Naive thymus-derived CD8-positive, alpha-beta T cell (primary cell): ENCODE results near the gene FMN2. TPM values are rescaled to one million over a fixed set of nuclear protein-coding genes. Genes with fewer than 3 reads are reported as not detected.

ENCODE experiments used
- ATAC-seq, 2 donors: fragments of 150-1000 bp; cut with Tn5 transposase in 1 of 2; sonication (Bioruptor Pico), chemical (Tn5 transposase) in 1 of 2; 1 replicate in 1 of 2; 2 replicates in 1 of 2; pipeline ENCODE4 v1.10.0; 2021; ENCODE audit warnings: mild to moderate bottlenecking in 2 of 2, moderate library complexity in 2 of 2
- POLR2A ChIA-PET: fragments of 350-600 bp; sonication (Branson Sonifier 250); formaldehyde crosslinking; loops from one replicate; lab custom pipeline; 2021; ENCODE audit warnings: antibody characterized with exemption; lab: Charles Lee
- DNase-seq, 10 donors: peaks; one replicate each; pipeline versions ENCODE4 v3.0.0 to v3.0.0-alpha.2; 2020 to 2022
- H3K27ac Mint-ChIP-seq, 10 donors: one replicate each; pipeline ENCODE4 v1.8.0; 2020 to 2022; ENCODE audit warnings: mild to moderate bottlenecking in 10 of 10, mixed read lengths in 10 of 10, moderate library complexity in 4 of 10, inconsistent platforms in 1 of 10
- H3K27me3 Mint-ChIP-seq, 5 donors: one replicate each; pipeline ENCODE4 v1.8.0; 2021 to 2022; ENCODE audit warnings: mixed read lengths in 5 of 5
- H3K36me3 Mint-ChIP-seq, 3 donors: one replicate each; pipeline ENCODE4 v1.8.0; 2020 to 2022; ENCODE audit warnings: mixed read lengths in 3 of 3, mild to moderate bottlenecking in 2 of 3, inconsistent platforms in 1 of 3
- H3K4me1 Mint-ChIP-seq, 4 donors: one replicate each; pipeline ENCODE4 v1.8.0; 2021 to 2022; ENCODE audit warnings: mixed read lengths in 4 of 4
- H3K4me3 Mint-ChIP-seq, 10 donors: one replicate each; pipeline ENCODE4 v1.8.0; 2020 to 2022; ENCODE audit warnings: mild to moderate bottlenecking in 10 of 10, mixed read lengths in 10 of 10, moderate library complexity in 6 of 10, inconsistent platforms in 1 of 10
- H3K9me3 Mint-ChIP-seq, 9 donors: one replicate each; pipeline ENCODE4 v1.8.0; 2020 to 2022; ENCODE audit warnings: mixed read lengths in 9 of 9, mild to moderate bottlenecking in 3 of 9, inconsistent platforms in 1 of 9, moderate library complexity in 1 of 9
- polyA plus RNA-seq, 3 donors: library from polyadenylated mRNA; unstranded; fragments of 300-500 nt; fragmentation: Illumina TruSeq; gene quantifications; one replicate each; pipeline ENCODE4 v1.2.3, GENCODE V29; 2021
- total RNA-seq, 8 experiments: library from RNA in 2 of 8; stranded (reverse) in 2 of 8; gene quantifications; one replicate each; pipeline ENCODE4 v1.2.3 and lab custom pipeline; 2021 to 2026

FMN2 gene
- total and polyA plus RNA-seq, 5 experiments from 2014 or later = not detected

- no peak for DNase-seq
- no peaks in the 10 kb centered on the region for H3K4me1 Mint-ChIP-seq
- H3K27ac Mint-ChIP-seq = no peak overlapping the region
- H3K9me3 Mint-ChIP-seq = peaks cover 0 to 5% (median 0%) of the 10 kb centered on the region in 9 donors
- POLR2A ChIA-PET = no interaction called here
- H3K27me3 Mint-ChIP-seq = peaks cover 9 to 31% (median 18%) of the 10 kb centered on the region in 5 donors
- no peak overlapping the region for H3K4me3 Mint-ChIP-seq
- ATAC-seq = no peak
- no peaks in the 10 kb centered on the region for H3K36me3 Mint-ChIP-seq
Measured at GRCh38 chr1:240100371-240100934, 8.8 kb downstream of the FMN2 start.

GRCh38 chr1:240101306-240101705 lies 9.6 kb downstream of the FMN2 start:
- no peaks in the 10 kb centered on the region for H3K4me1 Mint-ChIP-seq
- ATAC-seq (no peak), DNase-seq (no peak)
- no peak overlapping the region for H3K27ac Mint-ChIP-seq
- peaks cover 11 to 22% (median 16%) of the 10 kb centered on the region in 5 donors for H3K27me3 Mint-ChIP-seq
- POLR2A ChIA-PET = no interaction called here
- H3K9me3 Mint-ChIP-seq = peaks cover 0 to 5% (median 0%) of the 10 kb centered on the region in 9 donors
- H3K36me3 Mint-ChIP-seq = no peaks in the 10 kb centered on the region
- no peak overlapping the region for H3K4me3 Mint-ChIP-seq

DNA sequence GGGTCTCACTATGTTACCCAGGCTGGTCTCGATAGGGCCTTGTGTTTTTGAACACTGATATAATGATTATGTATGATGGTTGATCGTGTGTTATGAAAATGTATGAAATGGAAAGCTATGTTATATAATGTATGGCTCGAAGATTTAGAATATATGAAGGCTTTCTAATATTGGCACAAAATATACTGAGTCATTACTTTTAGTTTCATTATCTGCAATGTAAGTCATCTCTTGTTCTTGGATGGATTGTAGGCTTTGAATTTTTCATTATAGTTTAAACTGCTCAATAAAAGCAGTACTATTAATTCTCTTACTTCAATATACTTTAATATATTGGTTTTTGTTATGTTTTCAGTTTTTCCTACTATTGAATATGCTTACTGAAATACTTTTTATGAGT lies 10.1 kb downstream of the FMN2 start:
- no peaks in the 10 kb centered on the region for H3K4me1 Mint-ChIP-seq
- H3K27me3 Mint-ChIP-seq = peaks cover 8 to 22% (median 13%) of the 10 kb centered on the region in 5 donors
- POLR2A ChIA-PET = no interaction called here
- no peak overlapping the region for H3K4me3 Mint-ChIP-seq
- H3K27ac Mint-ChIP-seq = no peak overlapping the region
- peaks cover 0 to 5% (median 0%) of the 10 kb centered on the region in 9 donors for H3K9me3 Mint-ChIP-seq
- ATAC-seq (no peak), DNase-seq (no peak)
- H3K36me3 Mint-ChIP-seq = no peaks in the 10 kb centered on the region

- Mint-ChIP-seq H3K4me3 (no peak overlapping the region), H3K36me3 (no peaks in the 10 kb centered on the region), H3K27me3 (peaks cover 5 to 23% (median 12%) of the 10 kb centered on the region in 5 donors), H3K9me3 (peaks cover 0 to 4% (median 0%) of the 10 kb centered on the region in 9 donors), H3K27ac (no peak overlapping the region), H3K4me1 (no peaks in the 10 kb centered on the region)
- DNase-seq = no peak
- ATAC-seq = no peak
- POLR2A ChIA-PET = no interaction called here
Measured at GRCh38 chr1:240104672-240105071, 13.0 kb downstream of the FMN2 start.

DNA sequence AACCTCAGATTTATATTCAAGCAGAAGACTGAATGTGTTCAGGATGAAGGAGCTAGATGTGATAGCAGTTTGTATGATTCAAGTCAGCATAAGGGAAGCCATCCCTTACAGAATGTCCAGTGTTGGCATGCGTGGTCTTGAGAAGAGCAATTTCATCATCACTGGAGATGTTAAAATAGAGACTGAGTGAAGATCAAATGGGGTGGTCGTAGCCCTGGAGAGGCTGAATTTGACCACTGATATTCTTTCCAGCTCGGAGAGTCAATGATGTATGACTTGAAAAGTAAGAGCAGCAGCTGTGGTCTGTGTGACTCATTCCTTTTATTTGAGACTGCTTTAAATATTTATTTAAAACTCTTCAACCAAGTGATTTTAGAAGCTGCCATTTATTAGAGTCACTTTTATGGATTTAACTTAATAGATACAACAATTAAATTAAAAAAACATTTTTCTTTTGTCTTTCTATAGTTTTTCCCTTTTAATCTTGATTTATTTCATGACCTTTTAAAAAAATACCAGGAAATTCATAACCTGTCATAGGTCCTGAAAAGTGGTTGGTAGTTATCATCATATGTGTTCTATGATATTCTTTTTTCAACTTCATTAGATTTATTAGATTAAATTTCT lies 15.5 kb downstream of the FMN2 start:
- H3K9me3 Mint-ChIP-seq = peaks cover 0 to 4% (median 0%) of the 10 kb centered on the region in 9 donors
- no peak for ATAC-seq
- no peak overlapping the region for H3K27ac Mint-ChIP-seq
- H3K4me3 Mint-ChIP-seq = no peak overlapping the region
- peaks cover 3 to 14% (median 8%) of the 10 kb centered on the region in 5 donors for H3K27me3 Mint-ChIP-seq
- POLR2A ChIA-PET = no interaction called here
- no peaks in the 10 kb centered on the region for H3K36me3 Mint-ChIP-seq
- DNase-seq = no peak
- H3K4me1 Mint-ChIP-seq = no peaks in the 10 kb centered on the region

GRCh38 chr1:240109130-240109529 lies 17.4 kb downstream of the FMN2 start:
- H3K9me3 Mint-ChIP-seq = peaks cover 0 to 3% (median 0%) of the 10 kb centered on the region in 9 donors
- no peak for ATAC-seq
- POLR2A ChIA-PET = no interaction called here
- H3K36me3 Mint-ChIP-seq = no peaks in the 10 kb centered on the region
- no peak for DNase-seq
- no peaks in the 10 kb centered on the region for H3K4me1 Mint-ChIP-seq
- H3K4me3 Mint-ChIP-seq = no peak overlapping the region
- H3K27me3 Mint-ChIP-seq = peaks cover 2 to 14% (median 8%) of the 10 kb centered on the region in 5 donors
- no peak overlapping the region for H3K27ac Mint-ChIP-seq

GRCh38 chr1:240109920-240110636 lies 18.4 kb downstream of the FMN2 start:
- H3K36me3 Mint-ChIP-seq = no peaks in the 10 kb centered on the region
- no peak for ATAC-seq
- no peak for DNase-seq
- no peak overlapping the region for H3K4me3 Mint-ChIP-seq
- peaks cover 0 to 14% (median 8%) of the 10 kb centered on the region in 5 donors for H3K27me3 Mint-ChIP-seq
- H3K9me3 Mint-ChIP-seq = no peaks in the 10 kb centered on the region
- H3K27ac Mint-ChIP-seq = no peak overlapping the region
- H3K4me1 Mint-ChIP-seq = no peaks in the 10 kb centered on the region
- POLR2A ChIA-PET = no interaction called here

DNA sequence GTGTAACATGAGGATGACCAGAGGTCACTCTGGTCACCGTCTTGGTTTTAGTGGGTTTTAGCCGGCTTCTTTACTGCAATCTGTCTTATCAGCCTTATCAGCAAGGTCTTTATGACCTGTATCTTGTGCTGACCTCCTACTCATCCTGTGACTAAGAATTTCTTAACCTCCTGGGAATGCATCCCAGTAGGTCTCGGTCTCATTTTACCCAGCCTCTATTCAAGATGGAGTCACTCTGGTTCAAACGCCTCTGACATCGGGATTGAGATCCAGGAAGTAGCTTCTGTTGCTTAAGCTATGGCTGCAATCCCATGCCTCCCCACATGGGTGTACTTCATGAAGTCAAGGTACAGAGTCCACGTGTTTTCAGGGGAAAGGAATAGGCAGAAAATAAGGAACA lies 19.9 kb downstream of the FMN2 start:
- Mint-ChIP-seq H3K36me3 (no peaks in the 10 kb centered on the region), H3K4me3 (no peak overlapping the region), H3K4me1 (no peaks in the 10 kb centered on the region), H3K9me3 (no peaks in the 10 kb centered on the region), H3K27me3 (peaks cover 0 to 9% (median 5%) of the 10 kb centered on the region in 5 donors), H3K27ac (no peak overlapping the region)
- DNase-seq (no peak), ATAC-seq (no peak)
- POLR2A ChIA-PET = no interaction called here

- H3K36me3 Mint-ChIP-seq = no peaks in the 10 kb centered on the region
- DNase-seq (no peak), ATAC-seq (no peak)
- peaks cover 0 to 2% (median 0%) of the 10 kb centered on the region in 5 donors for H3K27me3 Mint-ChIP-seq
- POLR2A ChIA-PET = no interaction called here
- no peak overlapping the region for H3K4me3 Mint-ChIP-seq
- no peak overlapping the region for H3K27ac Mint-ChIP-seq
- no peaks in the 10 kb centered on the region for H3K4me1 Mint-ChIP-seq
- H3K9me3 Mint-ChIP-seq = no peaks in the 10 kb centered on the region
Measured at GRCh38 chr1:240114222-240114621, 22.5 kb downstream of the FMN2 start.

- POLR2A ChIA-PET = no interaction called here
- H3K9me3 Mint-ChIP-seq = peaks cover 0 to 5% (median 0%) of the 10 kb centered on the region in 9 donors
- no peaks in the 10 kb centered on the region for H3K4me1 Mint-ChIP-seq
- H3K36me3 Mint-ChIP-seq = no peaks in the 10 kb centered on the region
- no peak overlapping the region for H3K4me3 Mint-ChIP-seq
- H3K27ac Mint-ChIP-seq = no peak overlapping the region
- DNase-seq (no peak), ATAC-seq (no peak)
- peaks cover 0 to 2% (median 0%) of the 10 kb centered on the region in 5 donors for H3K27me3 Mint-ChIP-seq
Measured at GRCh38 chr1:240115831-240116230, 24.1 kb downstream of the FMN2 start.

GRCh38 chr1:240116831-240117769 lies 25.4 kb downstream of the FMN2 start:
- H3K27ac Mint-ChIP-seq = no peak overlapping the region
- no peak overlapping the region for H3K4me3 Mint-ChIP-seq
- no peak for DNase-seq
- ATAC-seq = no peak
- no peaks in the 10 kb centered on the region for H3K27me3 Mint-ChIP-seq
- peaks cover 0 to 5% (median 0%) of the 10 kb centered on the region in 9 donors for H3K9me3 Mint-ChIP-seq
- no peaks in the 10 kb centered on the region for H3K4me1 Mint-ChIP-seq
- POLR2A ChIA-PET = no interaction called here
- no peaks in the 10 kb centered on the region for H3K36me3 Mint-ChIP-seq

GRCh38 chr1:240117930-240118329 lies 26.2 kb downstream of the FMN2 start:
- Mint-ChIP-seq H3K27me3 (no peaks in the 10 kb centered on the region), H3K4me1 (no peaks in the 10 kb centered on the region), H3K27ac (no peak overlapping the region), H3K9me3 (peaks cover 0 to 5% (median 0%) of the 10 kb centered on the region in 9 donors), H3K36me3 (no peaks in the 10 kb centered on the region), H3K4me3 (no peak overlapping the region)
- no peak for DNase-seq
- no peak for ATAC-seq
- POLR2A ChIA-PET = no interaction called here
